Lower leg skin (tissue), 4 donors: ENCODE data around the gene SASH1. TPM values are rescaled to one million over a fixed set of nuclear protein-coding genes. Genes with fewer than 3 reads are reported as not detected.

Experiments used
- DNase-seq, 2 donors: peaks; one replicate each; pipeline ENCODE4 v3.0.0-alpha.2; 2019; ENCODE audit warnings: low spot score in 2 of 2
- H3K4me3 ChIP-seq: fragments of 200-600 bp; sonication (generic); 2 replicates; pipeline ENCODE4 v1.5.1; 2017; ENCODE audit warnings: mild to moderate bottlenecking, low read depth; ENCODE audit not compliant: poor library complexity, severe bottlenecking
- CTCF ChIP-seq, 3 donors: fragments of 450-650 bp; IDR thresholded peaks; one replicate each; pipeline ENCODE4 v1.5.1; 2016; ENCODE audit warnings: antibody characterized with exemption in 3 of 3, mild to moderate bottlenecking in 3 of 3, moderate library complexity in 2 of 3
- POLR2A ChIP-seq, 2 donors: fragments of 450-650 bp; IDR thresholded peaks; one replicate each; pipeline ENCODE4 v1.6.1; 2016 to 2017; ENCODE audit warnings: antibody characterized with exemption in 2 of 2, mild to moderate bottlenecking in 1 of 2, moderate library complexity in 1 of 2
- WGBS, 2 donors: methylation state at CpG; one replicate each; pipeline ENCODE4 v1.1.5; 2018; 5-methylcytosine and 5-hydroxymethylcytosine counted together
- intact Hi-C: fragments of 100-400 bp; cut with DNase I; formaldehyde crosslinking; loops from one replicate; pipeline ENCODE4 v1.15.0; 2023; ENCODE audit warnings: low total_unique reads
- total RNA-seq, 4 donors: library from RNA; depleted of rRNA; stranded (reverse); fragments of >200 nt; gene quantifications; one replicate each; pipeline ENCODE4 v1.1.0, GENCODE V29; 2016

Gene SASH1
- total RNA-seq, 4 donors from 2014 or later = 74.9 to 106 (median 91.5) TPM

GRCh38 chr6:148413321-148414091, 70.9 kb downstream of the SASH1 start:
- H3K4me3 ChIP-seq = no peak overlapping the region
- 87 to 88% methylated on average over 12 of the region's 12 CpGs for WGBS, 2 donors
- no peak for DNase-seq
- intact Hi-C loops = no loop called here
- TF ChIP-seq POLR2A (IDR thresholded peaks at IDR 0.05) (no peak), CTCF (IDR thresholded peaks at IDR 0.05) (no peak)

GRCh38 chr6:148414092-148414489, 71.5 kb downstream of the SASH1 start:
- intact Hi-C loops = no loop called here
- 85 to 91% methylated on average over 3 of the region's 3 CpGs for WGBS, 2 donors
- TF ChIP-seq POLR2A (IDR thresholded peaks at IDR 0.05) (no peak), CTCF (IDR thresholded peaks at IDR 0.05) (no peak)

GRCh38 chr6:148414836-148415235, 72.2 kb downstream of the SASH1 start:
- TF ChIP-seq CTCF (IDR thresholded peaks at IDR 0.05) = no peak
- TF ChIP-seq POLR2A (IDR thresholded peaks at IDR 0.05) = no peak

More at GRCh38 chr6:148414092-148414489, 71.5 kb downstream of the SASH1 start:
- no peak overlapping the region for H3K4me3 ChIP-seq
- DNase-seq = no peak

DNA sequence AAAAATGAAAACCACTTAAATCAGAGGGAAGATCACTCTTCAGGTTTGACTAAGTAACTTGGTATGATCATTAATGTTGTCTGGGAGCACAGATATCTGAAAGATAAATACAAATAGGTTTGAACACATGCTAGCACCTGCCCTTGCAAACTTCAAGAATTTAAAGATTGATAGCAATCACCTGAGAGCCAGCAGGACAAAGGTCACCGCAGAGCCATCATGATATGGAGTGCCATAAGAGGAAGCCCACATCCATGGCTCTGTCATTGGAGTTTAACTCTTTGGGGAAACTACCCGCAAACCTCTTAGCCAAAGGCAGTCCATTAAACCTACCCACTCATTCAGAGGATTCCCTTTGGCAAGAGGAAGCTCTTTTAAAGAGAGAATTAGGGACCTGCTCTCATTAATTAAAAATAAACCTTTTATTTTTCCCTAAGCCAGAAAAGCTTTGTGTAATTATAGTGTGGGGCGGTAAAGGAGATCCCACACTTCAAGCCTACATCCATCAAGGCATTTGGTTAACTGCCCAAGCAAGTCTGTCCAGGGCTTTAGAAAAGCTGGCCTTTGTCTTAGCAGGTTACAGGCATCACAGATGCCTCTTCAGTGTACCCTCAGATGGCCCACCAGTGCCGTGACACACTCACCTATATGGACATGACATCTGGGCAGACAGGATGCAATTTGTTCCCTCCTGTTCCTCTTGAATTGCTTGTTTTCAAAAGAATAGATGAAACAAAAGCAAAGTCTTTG, 73.0 kb downstream of the SASH1 start:
- TF ChIP-seq POLR2A (IDR thresholded peaks at IDR 0.05) (no peak), CTCF (IDR thresholded peaks at IDR 0.05) (no peak)
- H3K4me3 ChIP-seq = no peak overlapping the region
- intact Hi-C loops = no loop called here
- 67 to 75% methylated on average over 4 of the region's 4 CpGs for WGBS, 2 donors
- DNase-seq = no peak

More at GRCh38 chr6:148414836-148415235, 72.2 kb downstream of the SASH1 start:
- no peak for DNase-seq
- 28 to 38% methylated on average over 3 of the region's 3 CpGs for WGBS, 2 donors
- intact Hi-C loops = no loop called here
- H3K4me3 ChIP-seq = no peak overlapping the region

GRCh38 chr6:148416330-148416965, 73.8 kb downstream of the SASH1 start:
- intact Hi-C loops = no loop called here
- WGBS, 2 donors = 81 to 82% methylated on average over 7 of the region's 7 CpGs
- H3K4me3 ChIP-seq = no peak overlapping the region
- no peak for DNase-seq
- TF ChIP-seq POLR2A (IDR thresholded peaks at IDR 0.05) (no peak), CTCF (IDR thresholded peaks at IDR 0.05) (no peak)
